Measurements from ENCODE around the gene XCL1.

The XCL1 gene

GRCh38 chr1:168608796-168609715 is 32.7 kb downstream of the XCL1 start:
- Histone ChIP-seq H2AK5ac (ENCODE audit: low read length) (no peak overlapping the region), H3K27ac (ENCODE audit: low read depth, low read length) (no peak overlapping the region), H3K4me1 (ENCODE audit: control insufficient read depth in 1 of 2, insufficient read depth in 2 of 2, low read length in 2 of 2) (peaks cover 7 to 15% of the 10 kb centered on the region in 2 experiments), H2BK5ac (ENCODE audit: low read depth, low read length, poor library complexity) (no peak overlapping the region), H4K8ac (ENCODE audit: low read depth, low read length) (no peak overlapping the region), H3K14ac (ENCODE audit: low read length) (no peak overlapping the region), H2AFZ (ENCODE audit: insufficient read depth, low read length, poor library complexity) (no peak overlapping the region), H4K12ac (ENCODE audit: low read depth, low read length) (no peak overlapping the region), H3K27me3 (ENCODE audit: insufficient read depth, low read length) (no peaks in the 10 kb centered on the region), H3K23ac (ENCODE audit: low read length) (no peak overlapping the region), H3K4me2 (ENCODE audit: low read length) (no peak overlapping the region), H3K18ac (ENCODE audit: low read length) (no peak overlapping the region), H4K91ac (ENCODE audit: low read depth, low read length) (peak overlapping the region; percentile 9), H3K36me3 (ENCODE audit: control insufficient read depth in 1 of 2, insufficient read depth in 2 of 2, low read length in 2 of 2) (no peaks in the 10 kb centered on the region), H3K4ac (ENCODE audit: low read depth, low read length) (no peak overlapping the region), H3K9me3 (ENCODE audit: insufficient read depth, low read depth, low read length) (no peaks in the 10 kb centered on the region), H2BK12ac (ENCODE audit: low read length) (no peak overlapping the region), H3K79me1 (ENCODE audit: low read length) (peaks cover 6% of the 10 kb centered on the region), H3K4me3 (ENCODE audit: low read depth, low read length) (no peak overlapping the region), H2BK120ac (ENCODE audit: insufficient read depth, low read length, poor library complexity) (no peak overlapping the region), H3K9ac (ENCODE audit: low read length) (no peak overlapping the region), H3K79me2 (ENCODE audit: control insufficient read depth, insufficient read depth, low read length, poor library complexity) (no peaks in the 10 kb centered on the region)
- DNase-seq: peak; percentile 67 to 70
- no CpG with 5 or more reads among the region's 20 CpGs for WGBS (ENCODE audit: extremely low coverage, insufficient coverage, insufficient read length)

DNA sequence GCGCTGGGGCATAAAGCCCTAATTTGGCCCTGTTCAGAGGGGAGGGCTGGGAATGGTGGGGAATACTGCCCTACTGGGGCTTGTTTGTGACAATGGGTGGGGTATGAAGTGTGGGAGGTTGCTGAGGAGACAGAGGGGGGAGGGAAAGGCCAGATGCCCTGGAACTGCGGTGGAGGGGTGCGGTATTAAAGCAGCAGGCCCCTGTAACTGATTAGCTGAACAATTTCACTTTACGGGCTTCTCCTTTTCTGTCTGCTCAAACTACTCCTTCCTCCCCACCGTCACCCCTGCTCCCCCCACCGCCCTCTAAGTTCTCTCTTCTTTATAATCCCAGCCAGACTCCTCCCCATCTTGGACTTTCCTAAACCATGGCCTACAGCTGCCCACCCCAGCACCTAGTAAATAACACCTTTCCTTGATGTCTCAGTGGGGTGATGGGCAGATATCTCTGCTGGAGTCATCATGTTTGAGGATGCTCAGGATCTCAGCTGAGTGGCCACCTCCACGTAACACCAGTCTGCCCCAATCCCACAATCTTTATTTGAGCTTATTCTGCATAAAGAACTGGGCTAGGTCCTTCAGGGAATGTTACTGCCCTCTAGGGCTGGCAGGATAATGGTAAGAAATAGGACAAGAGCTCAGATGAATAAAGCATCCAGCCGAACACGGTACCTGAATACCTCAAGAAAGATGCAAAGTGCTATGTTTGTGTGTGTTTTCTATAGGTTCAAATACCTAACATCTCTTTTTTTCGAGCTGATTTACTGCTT is 33.5 kb downstream of the XCL1 start:
- Histone ChIP-seq H3K9me3 (ENCODE audit: insufficient read depth, low read depth, low read length) (no peaks in the 10 kb centered on the region), H3K4me2 (ENCODE audit: low read length) (no peak overlapping the region), H3K79me2 (ENCODE audit: control insufficient read depth, insufficient read depth, low read length, poor library complexity) (no peaks in the 10 kb centered on the region), H4K12ac (ENCODE audit: low read depth, low read length) (no peak overlapping the region), H3K27ac (ENCODE audit: low read depth, low read length) (no peak overlapping the region), H2BK5ac (ENCODE audit: low read depth, low read length, poor library complexity) (no peak overlapping the region), H2BK120ac (ENCODE audit: insufficient read depth, low read length, poor library complexity) (no peak overlapping the region), H3K36me3 (ENCODE audit: control insufficient read depth in 1 of 2, insufficient read depth in 2 of 2, low read length in 2 of 2) (no peaks in the 10 kb centered on the region), H2AFZ (ENCODE audit: insufficient read depth, low read length, poor library complexity) (no peak overlapping the region), H3K27me3 (ENCODE audit: insufficient read depth, low read length) (no peaks in the 10 kb centered on the region), H3K4me3 (ENCODE audit: low read depth, low read length) (no peak overlapping the region), H3K4me1 (ENCODE audit: control insufficient read depth in 1 of 2, insufficient read depth in 2 of 2, low read length in 2 of 2) (peaks cover 7 to 18% of the 10 kb centered on the region in 2 experiments), H4K8ac (ENCODE audit: low read depth, low read length) (no peak overlapping the region), H4K91ac (ENCODE audit: low read depth, low read length) (peak overlapping the region; percentile 16), H3K9ac (ENCODE audit: low read length) (no peak overlapping the region), H3K4ac (ENCODE audit: low read depth, low read length) (no peak overlapping the region), H3K14ac (ENCODE audit: low read length) (no peak overlapping the region), H2BK12ac (ENCODE audit: low read length) (peak overlapping the region; percentile 16), H3K23ac (ENCODE audit: low read length) (no peak overlapping the region), H2AK5ac (ENCODE audit: low read length) (no peak overlapping the region), H3K79me1 (ENCODE audit: low read length) (peaks cover 10% of the 10 kb centered on the region), H3K18ac (ENCODE audit: low read length) (no peak overlapping the region)
- DNase-seq: no peak
- WGBS (ENCODE audit: extremely low coverage, insufficient coverage, insufficient read length): no CpG with 5 or more reads among the region's 10 CpGs

DNA sequence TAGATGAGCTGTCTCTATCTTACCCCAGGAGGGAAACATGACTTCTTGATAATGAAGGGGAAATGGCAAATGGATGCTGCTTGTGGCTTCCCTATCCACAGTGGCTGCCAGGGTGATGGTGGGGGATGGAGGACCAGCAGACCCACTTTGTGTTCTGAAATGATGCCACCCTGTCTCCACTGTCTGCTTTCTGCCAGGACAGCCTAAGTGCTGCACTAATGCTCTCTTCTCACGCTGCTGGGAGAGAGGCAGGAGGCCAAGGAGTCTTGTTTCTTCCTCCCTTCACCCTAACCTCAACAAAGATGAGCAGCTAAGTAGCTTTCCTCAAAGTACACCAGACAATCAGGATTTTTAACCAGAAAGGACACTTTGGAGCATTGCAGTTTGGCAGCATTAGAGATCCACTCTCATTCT is 36.6 kb downstream of the XCL1 start:
- H4K12ac ChIP-seq (ENCODE audit: low read depth, low read length): no peak overlapping the region
- H3K79me2 ChIP-seq (ENCODE audit: control insufficient read depth, insufficient read depth, low read length, poor library complexity): no peaks in the 10 kb centered on the region
- H3K27me3 ChIP-seq (ENCODE audit: insufficient read depth, low read length): no peaks in the 10 kb centered on the region
- no peak overlapping the region for H2BK5ac ChIP-seq (ENCODE audit: low read depth, low read length, poor library complexity)
- H2BK120ac ChIP-seq (ENCODE audit: insufficient read depth, low read length, poor library complexity): peak overlapping the region; percentile 2
- no peak overlapping the region for H3K9ac ChIP-seq (ENCODE audit: low read length)
- peak overlapping the region; percentile 41 for H4K91ac ChIP-seq (ENCODE audit: low read depth, low read length)
- H3K4me1 ChIP-seq (ENCODE audit: control insufficient read depth in 1 of 2, insufficient read depth in 2 of 2, low read length in 2 of 2): peaks cover 7 to 18% of the 10 kb centered on the region in 2 experiments
- H3K9me3 ChIP-seq (ENCODE audit: insufficient read depth, low read depth, low read length): no peaks in the 10 kb centered on the region
- no peak overlapping the region for H3K18ac ChIP-seq (ENCODE audit: low read length)
- no peak for DNase-seq
- no peak overlapping the region for H4K8ac ChIP-seq (ENCODE audit: low read depth, low read length)
- H3K4me3 ChIP-seq (ENCODE audit: low read depth, low read length): no peak overlapping the region
- H2AFZ ChIP-seq (ENCODE audit: insufficient read depth, low read length, poor library complexity): no peak overlapping the region
- H3K79me1 ChIP-seq (ENCODE audit: low read length): peaks cover 14% of the 10 kb centered on the region
- H2AK5ac ChIP-seq (ENCODE audit: low read length): peak overlapping the region; percentile 6
- WGBS (ENCODE audit: extremely low coverage, insufficient coverage, insufficient read length): no CpG with 5 or more reads among the region's 1 CpG
- H3K27ac ChIP-seq (ENCODE audit: low read depth, low read length): no peak overlapping the region
- H3K23ac ChIP-seq (ENCODE audit: low read length): no peak overlapping the region
- H3K4ac ChIP-seq (ENCODE audit: low read depth, low read length): no peak overlapping the region
- no peak overlapping the region for H3K14ac ChIP-seq (ENCODE audit: low read length)
- H2BK12ac ChIP-seq (ENCODE audit: low read length): peak overlapping the region; percentile 1
- H3K36me3 ChIP-seq (ENCODE audit: control insufficient read depth in 1 of 2, insufficient read depth in 2 of 2, low read length in 2 of 2): no peaks in the 10 kb centered on the region
- H3K4me2 ChIP-seq (ENCODE audit: low read length): no peak overlapping the region

- Histone ChIP-seq H4K91ac (ENCODE audit: low read depth, low read length) (peak overlapping the region; percentile 58), H3K36me3 (ENCODE audit: control insufficient read depth in 1 of 2, insufficient read depth in 2 of 2, low read length in 2 of 2) (no peaks in the 10 kb centered on the region), H2AFZ (ENCODE audit: insufficient read depth, low read length, poor library complexity) (peak overlapping the region; percentile 17), H2BK12ac (ENCODE audit: low read length) (no peak overlapping the region), H3K18ac (ENCODE audit: low read length) (no peak overlapping the region), H3K4me2 (ENCODE audit: low read length) (no peak overlapping the region), H3K79me2 (ENCODE audit: control insufficient read depth, insufficient read depth, low read length, poor library complexity) (no peaks in the 10 kb centered on the region), H3K14ac (ENCODE audit: low read length) (peak overlapping the region; percentile 55), H3K79me1 (ENCODE audit: low read length) (peaks cover 14% of the 10 kb centered on the region), H2AK5ac (ENCODE audit: low read length) (no peak overlapping the region), H3K4ac (ENCODE audit: low read depth, low read length) (no peak overlapping the region), H3K27ac (ENCODE audit: low read depth, low read length) (peak overlapping the region; percentile 5), H3K4me3 (ENCODE audit: low read depth, low read length) (no peak overlapping the region), H3K23ac (ENCODE audit: low read length) (no peak overlapping the region), H3K4me1 (ENCODE audit: control insufficient read depth in 1 of 2, insufficient read depth in 2 of 2, low read length in 2 of 2) (peaks cover 6 to 16% of the 10 kb centered on the region in 2 experiments), H3K9me3 (ENCODE audit: insufficient read depth, low read depth, low read length) (no peaks in the 10 kb centered on the region), H2BK5ac (ENCODE audit: low read depth, low read length, poor library complexity) (no peak overlapping the region), H3K27me3 (ENCODE audit: insufficient read depth, low read length) (no peaks in the 10 kb centered on the region), H2BK120ac (ENCODE audit: insufficient read depth, low read length, poor library complexity) (no peak overlapping the region), H4K8ac (ENCODE audit: low read depth, low read length) (no peak overlapping the region), H4K12ac (ENCODE audit: low read depth, low read length) (no peak overlapping the region), H3K9ac (ENCODE audit: low read length) (no peak overlapping the region)
- no CpG with 5 or more reads among the region's 8 CpGs for WGBS (ENCODE audit: extremely low coverage, insufficient coverage, insufficient read length)
- no peak for DNase-seq
Measured at GRCh38 chr1:168613691-168614231, 37.4 kb downstream of the XCL1 start.

Data from trophoblast cell (in vitro differentiated cells and primary cell).